ENCODE results near the gene CSNK2A3.

- TF ChIP-seq POU6F1 (CRISPR knock-in tag; IDR thresholded peaks at IDR 0.05; ENCODE audit: borderline replicate concordance, low read depth) (no peak), RARB (CRISPR knock-in tag; IDR thresholded peaks at IDR 0.05) (no peak), CSRNP3 (CRISPR knock-in tag; IDR thresholded peaks at IDR 0.05) (no peak), ZC3H10 (CRISPR knock-in tag; IDR thresholded peaks at IDR 0.05) (no peak), ARNTL (CRISPR knock-in tag; IDR thresholded peaks at IDR 0.05; ENCODE audit: borderline replicate concordance, low read depth) (no peak)
Observed at GRCh38 chr11:11322101-11322500, 30.9 kb downstream of the CSNK2A3 start.

Measured in SK-N-SH treated with all-trans-retinoic acid at 6 μM for 48 hours (cell line).